Lung (tissue), 12 donors: ENCODE data around the gene SLC36A2. TPM values are rescaled to one million over a fixed set of nuclear protein-coding genes. Genes with fewer than 3 reads are reported as not detected.
A peak's percentile ranks its signal among the peaks of the same experiment; 100 is the strongest.

Source experiments
- ATAC-seq: fragments of 200-7000 bp; cut with Tn5 transposase; one replicate; pipeline ENCODE4 v1.9.1; 2020; ENCODE audit warnings: moderate number of reproducible peaks; ENCODE audit not compliant: insufficient read depth, low FRiP score
- DNase-seq, 3 donors: peaks; one replicate each; pipeline ENCODE4 v3.0.0-alpha.2; 2013 to 2017
- H3K27ac ChIP-seq, 2 donors: one replicate each; pipeline ENCODE4 v1.5.1; 2013; ENCODE audit warnings: mild to moderate bottlenecking in 2 of 2, moderate library complexity in 2 of 2, control low read depth in 1 of 2, inconsistent platforms in 1 of 2, low read depth in 1 of 2, low read length in 1 of 2
- H3K27me3 ChIP-seq, 3 donors: one replicate each; pipeline ENCODE4 v1.5.1; 2013; ENCODE audit warnings: low read length in 2 of 3; ENCODE audit not compliant: control insufficient read depth in 3 of 3, insufficient read depth in 3 of 3
- H3K36me3 ChIP-seq, 4 donors: one replicate each; pipeline ENCODE4 v1.5.1; 2013; ENCODE audit warnings: low read length in 4 of 4, mild to moderate bottlenecking in 1 of 4, moderate library complexity in 1 of 4; ENCODE audit not compliant: control insufficient read depth in 4 of 4, insufficient read depth in 4 of 4
- H3K4me1 ChIP-seq, 5 donors: one replicate each; pipeline ENCODE4 v1.5.1; 2013; ENCODE audit warnings: low read length in 5 of 5, mild to moderate bottlenecking in 2 of 5, moderate library complexity in 1 of 5; ENCODE audit not compliant: control insufficient read depth in 5 of 5, insufficient read depth in 5 of 5
- H3K4me3 ChIP-seq: one replicate; pipeline ENCODE4 v1.5.1; 2013; ENCODE audit warnings: mild to moderate bottlenecking, control low read depth, moderate library complexity
- H3K9ac ChIP-seq, 2 donors: one replicate each; pipeline ENCODE4 v1.5.1; 2013; ENCODE audit warnings: low read length in 2 of 2, control low read depth in 1 of 2; ENCODE audit not compliant: insufficient read depth in 1 of 2
- H3K9me3 ChIP-seq, 4 donors: one replicate each; pipeline ENCODE4 v1.5.1; 2013; ENCODE audit warnings: low read length in 3 of 4, mild to moderate bottlenecking in 1 of 4, moderate library complexity in 1 of 4; ENCODE audit not compliant: control insufficient read depth in 4 of 4, insufficient read depth in 3 of 4
- WGBS, 2 donors: extraction: QIAGEN DNeasy Blood & Tissue Kit; methylation state at CpG; one replicate each; pipeline ENCODE4 v1.1.7; 2013; 5-methylcytosine and 5-hydroxymethylcytosine counted together
- polyA plus RNA-seq, 2 donors: library from polyadenylated mRNA; stranded (reverse); fragments of 200-250 nt; gene quantifications; one replicate each; pipeline ENCODE4 v1.2.1, GENCODE V29; 2013
- total RNA-seq, 2 donors: library from RNA; depleted of rRNA in 1 of 2; stranded (reverse); fragments of >200 nt in 1 of 2; gene quantifications; one replicate each; pipeline ENCODE4 v1.2.1, GENCODE V29; 2014 to 2021
- TF ChIP-seq, protein P1 (sequence below): IDR thresholded peaks from 2 replicates; pipeline ENCODE4 v1.5.1; 2012; ENCODE audit warnings: mild to moderate bottlenecking; ENCODE audit errors: control extremely low read depth, extremely low read depth
- donor health status: control.
- donor health status: control.
- donor health status: Bipolar disorder and iron deficiency.
- donor health status: healthy.
- donor health status: DM: yes; HTN: yes; CAD: no.

Gene SLC36A2
- total and polyA plus RNA-seq, 4 donors: not detected

DNA sequence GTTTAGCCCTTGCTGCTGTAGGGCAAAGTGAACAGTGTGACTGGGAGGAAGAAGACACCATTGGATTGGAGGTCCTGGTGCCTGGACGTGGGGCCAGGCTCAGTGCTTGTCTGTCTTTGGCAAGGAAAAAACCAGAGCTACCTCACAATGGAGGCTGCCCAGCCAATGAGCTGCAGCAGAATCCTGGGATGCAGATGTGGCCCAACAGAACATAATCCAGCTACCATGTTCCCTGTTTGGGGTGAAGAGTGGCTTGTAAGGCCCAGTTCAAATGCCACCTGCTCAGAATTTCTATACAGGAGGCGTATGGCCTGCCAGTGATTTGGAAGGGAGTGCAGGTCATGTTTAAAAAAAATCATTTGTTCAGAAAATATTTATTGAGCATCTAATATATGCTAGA lies 43.7 kb downstream of the SLC36A2 start, which contains the start of gene SLC36A3:
Gene SLC36A3 (minus strand): TSS at position 101 of the 400 bp plus-strand sequence. CDS start 412 bp downstream, outside the sequence.
- TF ChIP-seq, protein P1, sequence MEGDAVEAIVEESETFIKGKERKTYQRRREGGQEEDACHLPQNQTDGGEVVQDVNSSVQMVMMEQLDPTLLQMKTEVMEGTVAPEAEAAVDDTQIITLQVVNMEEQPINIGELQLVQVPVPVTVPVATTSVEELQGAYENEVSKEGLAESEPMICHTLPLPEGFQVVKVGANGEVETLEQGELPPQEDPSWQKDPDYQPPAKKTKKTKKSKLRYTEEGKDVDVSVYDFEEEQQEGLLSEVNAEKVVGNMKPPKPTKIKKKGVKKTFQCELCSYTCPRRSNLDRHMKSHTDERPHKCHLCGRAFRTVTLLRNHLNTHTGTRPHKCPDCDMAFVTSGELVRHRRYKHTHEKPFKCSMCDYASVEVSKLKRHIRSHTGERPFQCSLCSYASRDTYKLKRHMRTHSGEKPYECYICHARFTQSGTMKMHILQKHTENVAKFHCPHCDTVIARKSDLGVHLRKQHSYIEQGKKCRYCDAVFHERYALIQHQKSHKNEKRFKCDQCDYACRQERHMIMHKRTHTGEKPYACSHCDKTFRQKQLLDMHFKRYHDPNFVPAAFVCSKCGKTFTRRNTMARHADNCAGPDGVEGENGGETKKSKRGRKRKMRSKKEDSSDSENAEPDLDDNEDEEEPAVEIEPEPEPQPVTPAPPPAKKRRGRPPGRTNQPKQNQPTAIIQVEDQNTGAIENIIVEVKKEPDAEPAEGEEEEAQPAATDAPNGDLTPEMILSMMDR: no peak
- H3K27me3 ChIP-seq: no peaks in the 10 kb centered on the region
- H3K9me3 ChIP-seq: peaks cover 0 to 2% (median 0%) of the 10 kb centered on the region in 4 donors
- no peaks in the 10 kb centered on the region for H3K4me1 ChIP-seq
- H3K36me3 ChIP-seq: no peaks in the 10 kb centered on the region
- H3K4me3 ChIP-seq: no peak within 1 kb of the TSS
- WGBS, 2 donors: 78 to 85% methylated on average over 2 of the region's 2 CpGs
- ATAC-seq (no peak), DNase-seq (no peak)
- no peak within 1 kb of the TSS for H3K27ac ChIP-seq
- no peak within 1 kb of the TSS for H3K9ac ChIP-seq

DNA sequence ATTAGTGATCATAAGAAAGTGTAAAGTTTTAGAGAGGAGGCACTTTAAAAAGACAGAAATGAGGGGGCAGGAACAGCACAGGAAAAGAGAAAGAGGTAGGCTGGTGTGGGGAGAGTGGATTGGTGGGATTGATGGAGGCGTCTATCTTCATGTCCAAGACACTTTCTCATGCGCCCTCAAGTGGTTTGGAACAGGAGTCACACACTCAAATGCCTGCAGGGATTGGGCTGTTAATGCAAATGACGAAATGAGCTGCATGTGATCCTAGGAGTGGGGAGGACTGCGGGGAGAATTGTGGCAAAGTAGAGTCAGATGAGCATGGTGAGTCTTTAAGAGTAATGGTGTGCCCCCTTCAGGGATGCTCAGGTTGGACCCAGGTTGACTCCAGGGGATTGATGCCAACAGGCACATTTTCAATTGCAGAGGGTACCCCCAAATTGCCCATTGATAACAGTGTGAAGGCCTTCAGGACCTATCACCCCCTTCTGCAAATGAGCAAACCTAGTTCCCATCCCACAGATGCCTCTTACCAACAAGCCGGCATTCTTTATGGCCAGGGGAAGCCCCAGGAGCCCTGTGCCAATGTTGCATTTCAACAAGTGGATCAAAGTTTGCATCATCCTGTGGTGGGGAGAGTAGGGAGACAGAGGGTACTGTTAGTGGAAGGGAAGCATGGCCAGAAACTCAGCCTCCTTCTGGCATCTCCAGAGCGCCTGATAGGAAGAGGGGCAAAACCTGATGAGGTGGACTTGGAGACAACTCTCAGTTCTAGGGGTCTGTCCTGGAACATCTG lies 49.1 kb downstream of the SLC36A2 start:
- TF ChIP-seq, protein P1: no peak
- Histone ChIP-seq H3K4me1 (peaks cover 0 to 2% (median 0%) of the 10 kb centered on the region in 5 donors), H3K9me3 (peaks cover 0 to 2% (median 0%) of the 10 kb centered on the region in 4 donors), H3K9ac (no peak overlapping the region), H3K36me3 (no peaks in the 10 kb centered on the region), H3K27me3 (no peaks in the 10 kb centered on the region), H3K27ac (no peak overlapping the region), H3K4me3 (no peak overlapping the region)
- ATAC-seq (no peak), DNase-seq (peak; percentile 18 to 38 (median 25))
- whole genome bisulfite sequencing, 2 donors: 44 to 82% methylated on average over 6 of the region's 6 CpGs

DNA sequence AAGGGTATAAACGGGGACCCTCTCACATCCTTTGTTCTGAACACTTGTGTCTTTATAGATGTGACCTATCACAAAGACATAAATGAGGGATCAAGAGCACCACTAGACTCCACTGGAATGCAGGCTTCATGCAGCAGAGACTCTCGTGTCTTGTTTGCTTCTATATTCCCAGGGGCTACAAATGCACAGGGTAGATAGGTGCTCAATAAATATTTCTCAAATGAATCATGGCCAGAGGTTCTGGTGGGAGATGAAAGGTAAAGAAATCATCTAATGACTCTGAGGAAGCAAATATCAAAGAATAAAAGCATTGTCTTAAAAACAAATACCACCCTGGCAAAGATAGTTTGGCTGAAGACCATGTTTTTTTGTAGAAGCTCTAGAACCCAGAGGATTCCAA lies 50.4 kb downstream of the SLC36A2 start:
- H3K9ac ChIP-seq: no peak overlapping the region
- no peak overlapping the region for H3K27ac ChIP-seq
- no peaks in the 10 kb centered on the region for H3K27me3 ChIP-seq
- WGBS, 2 donors: 63 to 84% methylated on average over 2 of the region's 2 CpGs
- H3K4me3 ChIP-seq: no peak overlapping the region
- no peaks in the 10 kb centered on the region for H3K36me3 ChIP-seq
- H3K4me1 ChIP-seq: peaks cover 0 to 2% (median 0%) of the 10 kb centered on the region in 5 donors
- DNase-seq (no peak), ATAC-seq (no peak)
- H3K9me3 ChIP-seq: peaks cover 0 to 2% (median 0%) of the 10 kb centered on the region in 4 donors
- TF ChIP-seq, protein P1: no peak
